Esophagus squamous epithelium (tissue), 4 donors: ENCODE results near the gene TXLNB.

Source experiments
- POLR2A ChIP-seq, 4 donors: fragments of 450-650 bp; IDR thresholded peaks; one replicate each; pipeline ENCODE4 v1.6.1; 2017; ENCODE audit warnings: antibody characterized with exemption in 4 of 4, mild to moderate bottlenecking in 4 of 4, moderate library complexity in 3 of 4
- TF ChIP-seq, protein P1 (sequence below), 6 experiments: fragments of 450-650 bp in 4 of 6; fragments of 200-600 bp in 2 of 6; sonication (generic) in 2 of 6; IDR thresholded peaks; one replicate each; pipeline ENCODE4 v1.5.1; 2016 to 2019; ENCODE audit warnings: antibody characterized with exemption in 6 of 6, mild to moderate bottlenecking in 4 of 6, moderate library complexity in 4 of 6

DNA sequence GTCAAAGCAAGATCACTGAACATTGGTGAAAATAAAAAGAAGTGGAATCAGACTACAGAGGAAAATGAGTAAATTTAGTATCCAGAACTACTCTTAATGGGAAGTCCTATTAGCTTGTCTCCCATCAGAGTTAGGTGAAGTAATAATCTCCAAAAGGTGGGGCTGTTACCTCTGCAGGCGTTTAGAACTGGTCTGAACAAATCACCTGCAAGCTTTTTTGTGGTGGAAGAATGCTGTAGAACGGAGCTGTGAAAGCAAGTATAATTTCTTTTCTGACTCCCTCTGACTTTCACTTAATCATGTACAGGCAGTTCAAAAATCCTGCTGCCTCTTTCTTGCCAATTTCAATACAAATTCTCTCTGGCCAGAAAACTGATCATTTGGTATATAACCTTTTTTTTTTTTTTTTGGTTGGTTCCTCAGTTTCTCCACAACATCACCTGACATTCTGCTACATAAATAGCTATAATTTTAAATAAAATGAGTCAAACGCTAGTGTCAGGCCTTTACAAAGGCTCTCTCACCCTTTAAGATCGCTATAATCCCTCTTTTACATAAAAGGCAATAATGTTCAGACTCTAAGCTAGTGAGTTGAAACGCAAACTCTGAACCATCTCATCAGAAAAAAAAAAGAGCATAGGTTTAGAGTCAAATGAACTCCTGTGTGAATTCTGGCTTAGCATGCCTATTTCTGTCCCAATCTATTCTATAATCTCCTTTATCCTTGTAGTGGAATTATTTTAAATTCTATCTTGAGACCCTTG, 43.8 kb upstream of the TXLNB start:
- no peak for TF ChIP-seq POLR2A (IDR thresholded peaks at IDR 0.05)
- TF ChIP-seq, protein P1, sequence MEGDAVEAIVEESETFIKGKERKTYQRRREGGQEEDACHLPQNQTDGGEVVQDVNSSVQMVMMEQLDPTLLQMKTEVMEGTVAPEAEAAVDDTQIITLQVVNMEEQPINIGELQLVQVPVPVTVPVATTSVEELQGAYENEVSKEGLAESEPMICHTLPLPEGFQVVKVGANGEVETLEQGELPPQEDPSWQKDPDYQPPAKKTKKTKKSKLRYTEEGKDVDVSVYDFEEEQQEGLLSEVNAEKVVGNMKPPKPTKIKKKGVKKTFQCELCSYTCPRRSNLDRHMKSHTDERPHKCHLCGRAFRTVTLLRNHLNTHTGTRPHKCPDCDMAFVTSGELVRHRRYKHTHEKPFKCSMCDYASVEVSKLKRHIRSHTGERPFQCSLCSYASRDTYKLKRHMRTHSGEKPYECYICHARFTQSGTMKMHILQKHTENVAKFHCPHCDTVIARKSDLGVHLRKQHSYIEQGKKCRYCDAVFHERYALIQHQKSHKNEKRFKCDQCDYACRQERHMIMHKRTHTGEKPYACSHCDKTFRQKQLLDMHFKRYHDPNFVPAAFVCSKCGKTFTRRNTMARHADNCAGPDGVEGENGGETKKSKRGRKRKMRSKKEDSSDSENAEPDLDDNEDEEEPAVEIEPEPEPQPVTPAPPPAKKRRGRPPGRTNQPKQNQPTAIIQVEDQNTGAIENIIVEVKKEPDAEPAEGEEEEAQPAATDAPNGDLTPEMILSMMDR (IDR thresholded peaks at IDR 0.05) = no peak
